Vagina (tissue), 2 donors: ENCODE measurements around the gene RNF215.

Experiments used
- POLR2AphosphoS5 ChIP-seq, 2 donors: sonication (generic); formaldehyde crosslinking; IDR thresholded peaks; one replicate each; pipeline ENCODE4 v1.9.0; 2017; ENCODE audit warnings: antibody characterized with exemption in 2 of 2, mild to moderate bottlenecking in 2 of 2, low read depth in 1 of 2; ENCODE audit not compliant: insufficient read depth in 1 of 2
- TF ChIP-seq, protein P1 (sequence below), 3 experiments: fragments of 450-650 bp in 2 of 3; fragments of 200-600 bp in 1 of 3; sonication (generic) in 1 of 3; IDR thresholded peaks; one replicate each; pipeline ENCODE4 v1.5.1; 2017 to 2019; ENCODE audit warnings: antibody characterized with exemption in 3 of 3, mild to moderate bottlenecking in 2 of 3, moderate library complexity in 2 of 3

DNA sequence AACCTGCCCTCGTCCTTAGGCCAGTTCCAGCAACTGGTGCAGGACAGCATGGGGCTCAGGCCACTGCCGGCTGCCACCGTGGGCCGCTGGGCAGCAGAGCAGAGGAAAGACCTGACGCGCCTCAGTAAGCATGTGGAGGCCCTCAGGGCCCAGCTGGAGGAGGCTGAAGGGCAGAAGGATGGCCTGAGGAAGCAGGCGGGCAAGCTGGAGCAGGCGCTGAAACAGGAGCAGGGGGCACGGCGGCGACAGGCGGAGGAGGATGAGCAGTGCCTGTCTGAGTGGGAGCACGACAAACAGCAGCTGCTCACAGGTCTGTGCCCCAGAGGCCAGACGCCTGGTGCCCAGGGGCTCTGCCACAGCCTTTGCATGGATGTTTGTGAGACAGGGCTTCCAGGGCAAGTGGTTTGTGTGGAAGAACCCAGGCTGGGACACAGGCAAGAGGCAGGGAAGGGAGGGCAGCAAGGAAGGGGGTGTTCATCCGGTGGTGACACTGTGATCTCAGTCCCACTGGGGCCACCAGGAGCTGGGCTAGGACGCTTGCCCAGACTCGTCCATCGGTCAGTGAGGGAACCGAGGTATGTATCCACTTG, 16.5 kb downstream of the RNF215 start:
- TF ChIP-seq, protein P1, sequence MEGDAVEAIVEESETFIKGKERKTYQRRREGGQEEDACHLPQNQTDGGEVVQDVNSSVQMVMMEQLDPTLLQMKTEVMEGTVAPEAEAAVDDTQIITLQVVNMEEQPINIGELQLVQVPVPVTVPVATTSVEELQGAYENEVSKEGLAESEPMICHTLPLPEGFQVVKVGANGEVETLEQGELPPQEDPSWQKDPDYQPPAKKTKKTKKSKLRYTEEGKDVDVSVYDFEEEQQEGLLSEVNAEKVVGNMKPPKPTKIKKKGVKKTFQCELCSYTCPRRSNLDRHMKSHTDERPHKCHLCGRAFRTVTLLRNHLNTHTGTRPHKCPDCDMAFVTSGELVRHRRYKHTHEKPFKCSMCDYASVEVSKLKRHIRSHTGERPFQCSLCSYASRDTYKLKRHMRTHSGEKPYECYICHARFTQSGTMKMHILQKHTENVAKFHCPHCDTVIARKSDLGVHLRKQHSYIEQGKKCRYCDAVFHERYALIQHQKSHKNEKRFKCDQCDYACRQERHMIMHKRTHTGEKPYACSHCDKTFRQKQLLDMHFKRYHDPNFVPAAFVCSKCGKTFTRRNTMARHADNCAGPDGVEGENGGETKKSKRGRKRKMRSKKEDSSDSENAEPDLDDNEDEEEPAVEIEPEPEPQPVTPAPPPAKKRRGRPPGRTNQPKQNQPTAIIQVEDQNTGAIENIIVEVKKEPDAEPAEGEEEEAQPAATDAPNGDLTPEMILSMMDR (IDR thresholded peaks at IDR 0.05): no peak
- no peak for TF ChIP-seq POLR2AphosphoS5 (IDR thresholded peaks at IDR 0.05; ENCODE audit: insufficient read depth in 1 of 2, low read depth in 1 of 2)
